22Rv1 (cell line): ENCODE measurements around the gene TMEM59L.

Experiments used
- H3K27ac ChIP-seq: fragments of 450-650 bp; 2 replicates; pipeline ENCODE4 v1.5.1; 2017
- ZFX ChIP-seq: fragments of 450-650 bp; IDR thresholded peaks from 2 replicates; pipeline ENCODE4 v1.6.1; 2017; ENCODE audit warnings: antibody characterized with exemption, borderline replicate concordance
- TF ChIP-seq, protein P1 (sequence below): fragments of 450-650 bp; IDR thresholded peaks from 2 replicates; pipeline ENCODE4 v1.5.1; 2017; ENCODE audit warnings: mild to moderate bottlenecking

TMEM59L gene

DNA sequence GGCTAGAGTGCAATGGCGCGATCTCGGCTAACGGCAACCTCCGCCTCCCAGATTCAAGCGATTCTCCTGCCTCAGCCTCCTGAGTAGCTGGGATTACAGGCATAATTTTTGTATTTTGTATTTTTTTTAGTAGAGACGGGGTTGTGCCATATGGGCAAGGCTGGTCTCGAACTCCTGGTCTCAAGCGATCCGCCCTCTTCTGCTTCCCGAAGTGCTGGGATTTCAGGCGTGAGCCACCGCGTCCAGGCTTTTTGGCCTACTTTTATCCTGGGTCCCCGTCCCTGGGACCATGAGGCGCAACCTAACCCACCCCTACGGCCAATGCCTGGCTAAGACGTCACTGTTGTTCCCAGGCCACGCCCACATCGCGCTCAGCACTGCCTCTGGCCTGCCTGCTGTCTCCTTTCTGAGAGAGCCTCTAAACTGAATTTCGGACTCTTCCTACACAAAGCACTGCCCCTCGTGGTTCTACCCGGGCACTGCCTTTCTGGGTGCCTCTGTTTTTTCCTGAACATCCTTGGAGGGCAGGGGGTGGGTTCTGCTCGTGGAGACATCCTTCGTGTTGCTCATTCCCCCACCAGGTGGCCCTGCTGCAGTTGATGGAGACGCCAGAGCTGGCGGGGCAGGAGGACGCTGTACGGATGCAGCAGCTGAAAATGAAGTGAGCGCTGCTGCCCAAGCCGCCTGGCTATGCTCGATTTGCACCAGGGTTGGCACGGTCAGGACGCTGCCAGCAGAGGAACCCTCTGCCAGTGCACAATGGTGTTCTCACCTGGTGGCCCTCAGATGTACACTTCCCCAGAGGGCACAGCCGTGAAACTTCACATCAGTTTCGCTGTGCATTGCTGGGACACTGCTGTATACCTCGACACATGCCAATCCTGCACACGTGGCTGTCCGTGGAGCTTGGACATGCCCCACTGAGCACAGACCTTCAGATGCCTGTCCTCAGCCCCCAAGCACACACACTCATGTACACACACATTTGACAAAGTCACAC lies 22.1 kb upstream of the TMEM59L start:
- peak overlapping the region; percentile 91 for H3K27ac ChIP-seq
- TF ChIP-seq, protein P1, sequence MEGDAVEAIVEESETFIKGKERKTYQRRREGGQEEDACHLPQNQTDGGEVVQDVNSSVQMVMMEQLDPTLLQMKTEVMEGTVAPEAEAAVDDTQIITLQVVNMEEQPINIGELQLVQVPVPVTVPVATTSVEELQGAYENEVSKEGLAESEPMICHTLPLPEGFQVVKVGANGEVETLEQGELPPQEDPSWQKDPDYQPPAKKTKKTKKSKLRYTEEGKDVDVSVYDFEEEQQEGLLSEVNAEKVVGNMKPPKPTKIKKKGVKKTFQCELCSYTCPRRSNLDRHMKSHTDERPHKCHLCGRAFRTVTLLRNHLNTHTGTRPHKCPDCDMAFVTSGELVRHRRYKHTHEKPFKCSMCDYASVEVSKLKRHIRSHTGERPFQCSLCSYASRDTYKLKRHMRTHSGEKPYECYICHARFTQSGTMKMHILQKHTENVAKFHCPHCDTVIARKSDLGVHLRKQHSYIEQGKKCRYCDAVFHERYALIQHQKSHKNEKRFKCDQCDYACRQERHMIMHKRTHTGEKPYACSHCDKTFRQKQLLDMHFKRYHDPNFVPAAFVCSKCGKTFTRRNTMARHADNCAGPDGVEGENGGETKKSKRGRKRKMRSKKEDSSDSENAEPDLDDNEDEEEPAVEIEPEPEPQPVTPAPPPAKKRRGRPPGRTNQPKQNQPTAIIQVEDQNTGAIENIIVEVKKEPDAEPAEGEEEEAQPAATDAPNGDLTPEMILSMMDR: peak; percentile 18; the same call in 1 of the 2 replicates
- no peak for TF ChIP-seq ZFX

DNA sequence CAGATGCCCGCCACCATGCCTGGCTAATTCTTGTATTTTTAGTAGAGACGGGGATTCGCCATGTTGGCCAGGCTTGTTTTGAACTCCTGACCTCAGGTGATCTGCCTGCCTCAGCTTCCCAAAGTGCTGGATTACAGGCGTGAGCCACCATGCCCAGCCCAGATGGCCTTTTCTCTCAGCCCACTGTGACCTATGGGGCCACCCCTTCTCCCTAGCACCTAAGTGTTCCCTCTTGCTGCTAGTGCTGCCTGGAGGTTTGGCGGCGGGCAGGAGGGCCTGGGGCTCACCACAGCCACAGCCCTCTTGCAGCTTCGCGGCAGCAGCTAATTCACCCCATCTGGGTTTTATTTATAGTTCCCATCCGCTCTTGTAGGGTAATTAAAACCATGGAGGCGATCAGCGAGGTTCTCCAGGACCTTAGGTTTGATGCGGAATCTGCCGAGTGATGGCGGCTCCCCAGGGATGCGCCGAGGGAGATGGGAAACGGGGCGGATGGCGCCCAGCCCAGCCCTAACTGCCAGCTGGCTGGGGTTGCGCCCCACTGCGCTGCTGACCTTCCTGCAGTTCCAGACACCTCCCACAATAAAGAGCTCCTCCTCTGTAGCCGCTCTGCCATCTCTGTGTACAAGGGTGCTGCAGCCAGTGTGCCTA lies 20.8 kb upstream of the TMEM59L start:
- TF ChIP-seq, protein P1: no peak
- no peak for TF ChIP-seq ZFX
- H3K27ac ChIP-seq: peak overlapping the region; percentile 50; the same call in 1 of the 2 replicates

DNA sequence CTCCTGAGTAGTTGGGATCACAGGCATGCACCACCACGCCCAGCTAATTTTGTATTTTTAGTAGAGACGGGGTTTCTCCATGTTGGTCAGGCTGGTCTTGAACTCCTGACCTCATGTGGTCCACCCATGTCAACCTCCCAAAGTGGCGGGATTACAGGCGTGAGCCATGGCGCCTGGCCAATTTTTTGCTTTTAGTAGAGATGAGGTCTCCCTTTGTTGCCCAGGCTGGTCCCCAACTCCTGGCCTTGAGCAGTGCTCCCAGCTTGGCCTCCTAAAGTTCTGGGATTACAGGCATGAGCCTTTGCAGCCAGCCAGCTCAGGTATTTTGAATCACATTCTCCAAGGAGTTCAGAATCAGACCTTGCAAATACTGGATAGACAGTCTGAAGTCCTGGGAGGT lies 19.9 kb upstream of the TMEM59L start:
- peak overlapping the region; percentile 50 for H3K27ac ChIP-seq

DNA sequence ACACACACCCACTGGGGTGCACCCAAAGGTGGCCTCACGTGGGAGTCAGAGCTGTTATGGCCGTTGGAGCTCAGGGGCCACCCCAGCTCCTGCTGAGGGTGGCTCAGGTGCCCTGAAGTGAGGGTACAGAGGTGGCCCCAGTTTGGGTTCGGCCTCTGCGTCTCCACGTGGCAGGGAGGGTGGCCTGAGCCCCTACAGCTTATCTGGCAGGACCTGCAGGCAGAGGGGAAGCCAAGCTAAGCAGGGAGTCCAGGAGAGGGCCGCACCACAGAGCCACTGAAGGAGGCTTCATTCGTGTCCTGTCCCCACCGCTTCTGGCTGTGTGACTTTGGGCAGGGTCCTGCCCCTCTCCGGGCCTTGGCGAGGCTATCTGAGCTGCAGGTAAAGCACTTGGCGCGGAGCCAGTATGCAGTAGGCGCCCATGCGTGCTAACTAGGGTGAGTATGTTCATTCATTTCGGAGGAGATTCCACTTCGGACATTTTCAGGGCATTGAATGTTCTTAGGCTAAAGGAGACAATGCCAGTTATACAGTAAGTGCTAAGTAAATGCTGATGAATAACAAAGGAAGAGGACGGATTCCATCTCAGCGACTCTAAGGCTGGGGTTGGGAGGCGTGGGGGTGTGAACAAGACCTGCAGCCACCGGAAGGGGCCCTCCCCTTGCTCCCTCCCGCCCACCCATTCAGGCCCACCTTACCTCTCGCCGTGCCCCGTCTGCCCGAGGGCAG lies 19.1 kb upstream of the TMEM59L start:
- H3K27ac ChIP-seq: peak overlapping the region; percentile 50
- no peak for TF ChIP-seq ZFX
- TF ChIP-seq, protein P1: no peak

DNA sequence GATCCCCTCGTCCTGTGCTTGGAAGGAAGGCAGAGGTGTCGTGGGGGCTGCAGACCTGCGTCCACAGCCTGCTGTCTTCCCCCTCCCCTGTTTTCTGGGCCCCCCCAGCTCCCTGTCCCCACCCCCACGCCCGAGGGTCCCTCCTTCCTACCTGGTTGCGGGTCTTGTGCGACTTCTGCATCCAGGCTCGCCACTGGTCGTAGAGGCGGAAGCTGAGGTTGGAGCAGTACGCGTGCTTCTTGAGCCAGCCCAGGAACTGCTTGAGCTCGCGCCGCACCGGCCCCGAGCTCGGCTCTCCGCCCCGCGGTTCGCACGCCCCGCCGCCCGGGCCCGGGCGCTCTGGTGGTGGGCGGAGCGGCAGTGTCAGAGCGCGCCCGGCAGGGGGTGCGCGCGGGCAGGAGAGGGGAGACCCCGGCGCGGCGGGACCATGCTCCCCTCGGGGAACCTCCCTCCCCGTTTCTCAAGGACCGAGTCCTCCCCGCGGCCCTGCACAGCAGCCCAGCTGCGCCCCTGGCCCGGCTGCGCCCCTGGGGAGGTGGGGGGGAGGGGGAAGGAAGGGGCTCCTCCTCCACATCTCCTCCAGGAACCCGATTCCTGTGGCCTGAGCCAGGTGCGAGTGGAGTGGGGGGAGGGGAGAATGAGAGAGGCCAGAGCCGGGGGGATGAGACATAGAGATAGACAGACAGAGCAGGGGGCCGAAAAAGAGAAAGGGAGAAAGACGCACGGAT lies 18.4 kb upstream of the TMEM59L start:
- no peak for TF ChIP-seq ZFX
- TF ChIP-seq, protein P1: peak; percentile 96
- H3K27ac ChIP-seq: peak overlapping the region; percentile 50

DNA sequence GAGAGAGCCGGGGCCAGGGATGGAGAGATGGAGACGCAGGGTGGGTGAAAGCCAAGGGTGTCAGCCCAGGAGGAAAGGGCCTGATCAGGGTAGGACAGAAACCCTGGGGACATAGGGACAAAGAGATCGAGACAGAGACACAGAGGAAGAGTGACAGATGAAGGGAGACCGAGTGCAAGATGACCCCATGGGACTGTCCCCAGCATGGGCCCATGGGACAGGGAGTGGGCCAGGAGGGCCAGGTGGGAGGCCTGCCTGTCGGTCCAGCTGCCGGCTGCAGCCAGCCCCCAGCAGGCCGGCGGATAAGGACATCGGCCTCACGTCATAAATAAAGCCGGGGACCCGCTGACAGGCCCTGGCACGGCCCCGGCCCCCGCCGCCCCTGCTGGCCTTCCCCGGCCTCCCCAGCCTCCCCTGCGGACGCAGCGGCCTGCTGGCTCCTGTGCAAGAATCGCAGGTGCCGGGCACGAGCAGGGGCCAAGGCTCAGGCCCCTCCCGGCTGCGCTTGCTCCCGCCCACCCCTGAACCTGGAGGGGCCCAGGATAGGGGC lies 17.8 kb upstream of the TMEM59L start:
- H3K27ac ChIP-seq: peak overlapping the region; percentile 50
- TF ChIP-seq, protein P1: no peak
- no peak for TF ChIP-seq ZFX
